SK-N-MC (cell line): ENCODE data around the gene TMEM41A.

Source experiments
- EZH2 ChIP-seq: fragments of 200-600 bp; sonication (generic); IDR thresholded peaks from one replicate; pipeline ENCODE4 v1.6.1; 2017; ENCODE audit warnings: antibody characterized with exemption
- FOXP2 ChIP-seq: optimal IDR thresholded peaks from 2 replicates; pipeline ENCODE3; 2011; ENCODE audit warnings: mild to moderate bottlenecking, moderate library complexity; ENCODE audit not compliant: insufficient read depth; ENCODE audit errors: extremely low read length, control extremely low read depth
- POLR2AphosphoS5 ChIP-seq: IDR thresholded peaks from 2 replicates; pipeline ENCODE4 v1.6.1; 2012; ENCODE audit warnings: mild to moderate bottlenecking, low read depth, low read length, borderline replicate concordance

DNA sequence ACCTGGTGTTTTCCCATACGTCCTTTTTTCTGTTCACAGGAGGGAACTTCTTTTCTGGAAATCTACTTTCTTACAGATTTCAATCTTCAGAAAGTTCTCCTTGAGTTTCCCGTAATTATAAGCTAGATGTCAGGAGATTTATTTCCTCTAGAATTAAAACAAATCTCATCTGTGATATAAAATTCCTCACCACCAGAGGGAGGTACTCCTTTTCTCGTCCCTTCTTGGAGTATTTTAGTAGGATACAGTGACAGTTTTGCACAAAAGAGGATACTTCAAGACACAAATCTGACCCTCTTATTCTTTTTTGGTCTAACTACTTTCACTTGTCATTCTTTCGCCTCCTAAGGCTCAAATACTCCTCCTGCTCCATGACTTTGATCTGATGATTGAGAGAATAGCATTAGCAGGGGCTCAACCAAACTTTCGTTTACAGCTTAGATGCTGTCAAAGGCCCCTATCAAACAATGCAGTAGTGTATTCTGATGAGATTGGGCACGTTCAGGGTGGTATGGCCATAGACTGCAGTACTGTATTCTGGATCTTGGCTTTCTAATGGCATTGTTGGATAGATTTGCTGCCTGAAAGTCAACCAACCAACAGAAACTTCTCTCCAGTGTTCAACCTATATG is 38.0 kb downstream of the TMEM41A start:
- no peak for TF ChIP-seq POLR2AphosphoS5
- no peak for TF ChIP-seq EZH2
- no peak for TF ChIP-seq FOXP2
